Measurements from ENCODE around the gene TBC1D16. TPM values are rescaled to one million over a fixed set of nuclear protein-coding genes. Genes with fewer than 3 reads are reported as not detected.

The TBC1D16 gene
- total RNA-seq, 4 donors from 2014 or later, result 11.9 to 29.7 (median 22.2) TPM

- Histone ChIP-seq H3K4me1 (peaks cover 0 to 7% (median 0%) of the 10 kb centered on the region in 4 donors), H3K36me3 (peaks cover 0 to 39% (median 0%) of the 10 kb centered on the region in 3 donors), H3K4me3 (no peak overlapping the region), H3K9me3 (no peaks in the 10 kb centered on the region), H3K27me3 (no peaks in the 10 kb centered on the region), H3K27ac (no peak overlapping the region)
- TF ChIP-seq, protein P1, sequence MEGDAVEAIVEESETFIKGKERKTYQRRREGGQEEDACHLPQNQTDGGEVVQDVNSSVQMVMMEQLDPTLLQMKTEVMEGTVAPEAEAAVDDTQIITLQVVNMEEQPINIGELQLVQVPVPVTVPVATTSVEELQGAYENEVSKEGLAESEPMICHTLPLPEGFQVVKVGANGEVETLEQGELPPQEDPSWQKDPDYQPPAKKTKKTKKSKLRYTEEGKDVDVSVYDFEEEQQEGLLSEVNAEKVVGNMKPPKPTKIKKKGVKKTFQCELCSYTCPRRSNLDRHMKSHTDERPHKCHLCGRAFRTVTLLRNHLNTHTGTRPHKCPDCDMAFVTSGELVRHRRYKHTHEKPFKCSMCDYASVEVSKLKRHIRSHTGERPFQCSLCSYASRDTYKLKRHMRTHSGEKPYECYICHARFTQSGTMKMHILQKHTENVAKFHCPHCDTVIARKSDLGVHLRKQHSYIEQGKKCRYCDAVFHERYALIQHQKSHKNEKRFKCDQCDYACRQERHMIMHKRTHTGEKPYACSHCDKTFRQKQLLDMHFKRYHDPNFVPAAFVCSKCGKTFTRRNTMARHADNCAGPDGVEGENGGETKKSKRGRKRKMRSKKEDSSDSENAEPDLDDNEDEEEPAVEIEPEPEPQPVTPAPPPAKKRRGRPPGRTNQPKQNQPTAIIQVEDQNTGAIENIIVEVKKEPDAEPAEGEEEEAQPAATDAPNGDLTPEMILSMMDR (IDR thresholded peaks at IDR 0.05), result no peak
- TF ChIP-seq POLR2A (IDR thresholded peaks at IDR 0.05), result no peak
- DNase-seq, result peak in 1 of 3 donors; percentile 44
Measured at GRCh38 chr17:79944821-79945391, 90.8 kb downstream of the TBC1D16 start.

DNA sequence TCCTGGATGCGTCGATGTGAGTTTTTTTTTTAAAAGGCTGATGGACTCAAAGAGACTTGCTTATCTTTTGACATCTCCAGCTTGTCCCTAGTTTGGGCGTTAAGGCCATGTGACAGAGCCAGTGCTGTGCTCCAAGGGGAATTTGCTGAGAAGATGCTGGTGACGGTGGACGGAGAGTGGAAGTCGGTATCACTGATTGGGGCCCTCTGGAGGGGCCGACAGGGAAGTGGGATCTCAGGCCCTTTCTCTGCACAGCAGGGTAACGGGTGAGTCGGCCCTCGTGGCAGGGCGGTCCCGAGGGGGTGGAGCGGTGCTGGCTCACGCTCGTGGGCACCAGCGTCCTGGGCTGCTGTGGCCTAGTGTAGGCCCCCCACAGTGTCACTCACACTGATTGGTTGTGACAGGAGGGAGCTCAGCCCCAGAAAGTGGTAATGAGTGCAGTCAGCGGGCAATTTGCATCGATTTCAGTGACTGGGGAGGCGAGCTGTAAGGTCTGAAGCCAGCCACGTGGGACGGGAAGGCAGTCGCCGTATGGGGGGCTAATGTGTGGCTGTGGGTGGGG is 91.3 kb downstream of the TBC1D16 start:
- H3K27ac ChIP-seq, result no peak overlapping the region
- DNase-seq, result peak in 2 of 3 donors; percentile 37 to 42
- H3K4me3 ChIP-seq, result no peak overlapping the region
- no peaks in the 10 kb centered on the region for H3K27me3 ChIP-seq
- H3K9me3 ChIP-seq, result no peaks in the 10 kb centered on the region
- TF ChIP-seq POLR2A (IDR thresholded peaks at IDR 0.05), result no peak
- TF ChIP-seq, protein P1 (IDR thresholded peaks at IDR 0.05), result no peak
- H3K4me1 ChIP-seq, result peaks cover 0 to 7% (median 0%) of the 10 kb centered on the region in 4 donors
- H3K36me3 ChIP-seq, result peaks cover 0 to 43% (median 0%) of the 10 kb centered on the region in 3 donors

DNA sequence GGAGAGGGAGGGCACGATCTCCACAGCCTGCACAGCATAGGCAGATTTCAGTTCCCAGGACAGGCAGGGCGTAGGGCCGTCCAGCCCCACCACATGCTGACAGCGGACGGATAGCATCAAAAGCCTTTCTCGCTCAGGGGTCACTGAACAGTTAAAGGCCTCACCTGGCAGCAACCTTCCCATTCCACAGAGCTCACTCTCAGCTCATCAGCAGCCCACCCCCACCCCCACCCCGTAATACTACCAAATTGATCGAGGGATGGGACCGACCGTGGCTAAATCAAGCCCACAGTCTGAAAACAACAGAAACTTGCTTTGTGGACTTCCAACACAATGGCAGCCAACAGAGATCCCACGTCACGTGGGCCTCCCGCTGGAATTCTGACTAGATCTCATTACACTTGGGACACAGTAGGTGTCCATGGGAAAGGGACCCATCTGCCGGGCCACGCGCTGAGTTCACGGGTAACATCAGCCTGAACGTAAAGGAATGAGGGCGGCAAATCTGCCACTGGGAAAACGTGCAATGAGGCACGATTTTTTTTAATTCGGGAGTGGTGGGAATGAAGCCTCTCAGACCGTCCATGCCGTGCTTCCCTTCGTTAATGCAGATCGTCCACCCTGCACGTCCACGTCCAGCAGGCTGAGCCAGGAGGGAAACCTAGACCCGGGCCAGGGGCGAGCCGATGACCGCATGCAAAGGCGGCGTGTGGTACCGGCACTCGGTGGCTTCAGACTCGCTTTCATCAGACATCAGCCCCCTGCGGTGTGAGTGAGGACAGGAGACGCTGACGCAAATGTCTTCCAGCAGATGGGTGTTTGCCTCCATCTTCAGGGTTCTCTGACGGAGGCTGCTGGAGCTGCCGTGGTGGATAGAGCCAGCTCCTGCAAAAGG is 92.1 kb downstream of the TBC1D16 start:
- Histone ChIP-seq H3K9me3 (no peaks in the 10 kb centered on the region), H3K4me1 (peaks cover 0 to 7% (median 0%) of the 10 kb centered on the region in 4 donors), H3K27ac (no peak overlapping the region), H3K27me3 (no peaks in the 10 kb centered on the region), H3K36me3 (peaks cover 0 to 35% (median 0%) of the 10 kb centered on the region in 3 donors), H3K4me3 (no peak overlapping the region)
- DNase-seq, result peak in 2 of 3 donors; percentile 40 to 47
- TF ChIP-seq POLR2A (IDR thresholded peaks at IDR 0.05), result no peak
- TF ChIP-seq, protein P1 (IDR thresholded peaks at IDR 0.05), result no peak

DNA sequence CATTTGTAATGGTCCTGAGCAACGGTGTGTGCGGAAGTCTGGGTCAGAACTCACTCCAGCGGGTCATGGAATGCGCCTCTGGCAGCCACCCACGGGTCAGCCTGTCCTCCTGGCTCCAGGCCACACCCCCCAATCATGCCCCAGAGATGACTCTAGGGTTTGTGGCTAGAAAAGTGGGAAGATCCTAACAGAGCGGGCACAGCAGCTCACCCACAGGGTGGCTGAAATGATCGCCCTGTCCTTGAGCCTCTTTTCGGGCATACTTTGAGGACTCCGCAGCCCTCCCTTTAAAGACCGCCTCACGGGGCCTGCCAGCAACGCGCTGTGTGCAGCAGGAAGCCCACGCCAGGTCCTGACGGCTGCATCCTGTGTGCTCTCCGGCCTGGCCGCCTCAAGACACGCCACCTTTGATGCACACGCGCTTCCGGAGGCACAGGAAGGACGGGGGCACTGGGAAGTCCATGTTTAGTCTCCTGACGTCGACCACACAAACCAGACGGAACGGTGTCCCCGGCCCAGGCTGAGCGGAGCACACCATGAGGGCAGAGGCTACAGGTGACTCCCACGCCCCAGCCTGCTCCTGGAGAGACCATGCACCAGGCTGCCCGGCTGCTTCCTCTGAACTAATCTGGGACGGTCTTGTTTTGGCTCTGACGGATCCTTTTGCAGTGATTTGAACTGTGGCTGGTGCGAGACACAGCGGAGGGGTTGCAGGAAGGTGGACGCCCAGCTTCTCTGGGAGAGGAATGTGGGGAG is 92.9 kb downstream of the TBC1D16 start:
- no peaks in the 10 kb centered on the region for H3K9me3 ChIP-seq
- H3K4me3 ChIP-seq, result no peak overlapping the region
- H3K4me1 ChIP-seq, result peaks cover 0 to 7% (median 0%) of the 10 kb centered on the region in 4 donors
- H3K36me3 ChIP-seq, result peaks cover 0 to 32% (median 0%) of the 10 kb centered on the region in 3 donors
- TF ChIP-seq, protein P1 (IDR thresholded peaks at IDR 0.05), result no peak
- TF ChIP-seq POLR2A (IDR thresholded peaks at IDR 0.05), result no peak
- peak in 2 of 3 donors; percentile 29 to 58 for DNase-seq
- H3K27ac ChIP-seq, result peak overlapping the region in 1 of 4 donors; percentile 38
- no peaks in the 10 kb centered on the region for H3K27me3 ChIP-seq

DNA sequence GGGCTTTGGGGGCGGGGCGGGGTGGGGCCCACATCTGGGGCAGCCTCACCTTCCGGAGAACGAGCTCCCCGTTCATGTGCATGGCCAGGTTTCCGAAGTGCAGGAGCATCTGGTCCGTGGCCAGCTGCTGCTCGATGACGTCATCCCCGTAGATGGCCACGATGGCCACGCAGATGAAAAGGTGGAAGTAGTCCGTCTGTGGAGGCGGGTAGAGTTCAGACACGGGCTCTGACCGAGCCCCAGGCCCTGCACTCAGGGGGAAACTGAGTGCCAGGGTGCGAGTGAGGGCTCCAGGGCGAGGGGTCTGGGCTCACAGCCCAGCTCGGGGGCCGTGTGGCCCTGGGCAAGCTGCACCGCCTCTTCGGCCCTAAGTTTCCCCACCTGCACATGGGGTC is 93.7 kb downstream of the TBC1D16 start:
- DNase-seq, result peak in 1 of 3 donors; percentile 44
- no peaks in the 10 kb centered on the region for H3K27me3 ChIP-seq
- peaks cover 0 to 7% (median 2%) of the 10 kb centered on the region in 4 donors for H3K4me1 ChIP-seq
- TF ChIP-seq, protein P1 (IDR thresholded peaks at IDR 0.05), result no peak
- no peak for TF ChIP-seq POLR2A (IDR thresholded peaks at IDR 0.05)
- H3K27ac ChIP-seq, result no peak overlapping the region
- no peaks in the 10 kb centered on the region for H3K9me3 ChIP-seq
- H3K4me3 ChIP-seq, result no peak overlapping the region
- H3K36me3 ChIP-seq, result peaks cover 0 to 25% (median 0%) of the 10 kb centered on the region in 3 donors

Measured in Peyer's patch (tissue), 4 donors.